CD4-positive, alpha-beta T cell treated with Interferon alpha-2 for 1 hour (primary cell): ENCODE measurements around the gene CHID1.
A peak's percentile ranks its signal among the peaks of the same experiment; 100 is the strongest.

ENCODE experiments used
- DNase-seq, 2 donors: peaks; one replicate each; pipeline ENCODE4 v3.0.0-alpha.2; 2020 to 2022

The CHID1 gene

GRCh38 chr11:845872-846495, 64.6 kb downstream of the CHID1 start:
- DNase-seq: no peak

GRCh38 chr11:844693-845644, 65.6 kb downstream of the CHID1 start:
- DNase-seq: peak in 1 of 2 donors; percentile 45

- DNase-seq: peak in 1 of 2 donors; percentile 57
Measured at GRCh38 chr11:843818-844692, 66.6 kb downstream of the CHID1 start.

GRCh38 chr11:843086-843734, 67.4 kb downstream of the CHID1 start:
- no peak for DNase-seq

- peak; percentile 83 to 91 for DNase-seq
Measured at GRCh38 chr11:842370-843002, 68.1 kb downstream of the CHID1 start, which contains the start of the genes POLR2L and TSPAN4. Gene POLR2L (minus strand): TSS chr11:842529. CDS start chr11:842508, 21 bp downstream. Gene TSPAN4 (plus strand): TSS chr11:842852. CDS start chr11:850305, 7,453 bp downstream.

- DNase-seq: no peak
Measured at GRCh38 chr11:841981-842369, 68.6 kb downstream of the CHID1 start.

- DNase-seq: no peak
Measured at GRCh38 chr11:839875-840617, 70.6 kb downstream of the CHID1 start.

- no peak for DNase-seq
Measured at GRCh38 chr11:839280-839623, 71.4 kb downstream of the CHID1 start.

GRCh38 chr11:838441-839279, 72.0 kb downstream of the CHID1 start:
- DNase-seq: no peak

- no peak for DNase-seq
Measured at GRCh38 chr11:837990-838307, 72.7 kb downstream of the CHID1 start.

- no peak for DNase-seq
Measured at GRCh38 chr11:837189-837989, 73.2 kb downstream of the CHID1 start.

- no peak for DNase-seq
Measured at GRCh38 chr11:836700-837099, 73.9 kb downstream of the CHID1 start.

- DNase-seq: no peak
Measured at GRCh38 chr11:836274-836673, 74.3 kb downstream of the CHID1 start.

GRCh38 chr11:834371-835316, 76.0 kb downstream of the CHID1 start:
- no peak for DNase-seq

GRCh38 chr11:833849-834311, 76.7 kb downstream of the CHID1 start:
- no peak for DNase-seq

- peak; percentile 29 to 38 for DNase-seq
Measured at GRCh38 chr11:833114-833791, 77.4 kb downstream of the CHID1 start.

GRCh38 chr11:832529-833113, 78.0 kb downstream of the CHID1 start, which contains the start of gene CD151:
Gene CD151 (plus strand): TSS chr11:832952. CDS start chr11:836070, 3,118 bp downstream.
- peak; percentile 37 to 55 for DNase-seq
